ENCODE results near the gene CDC14A. TPM values are rescaled to one million over a fixed set of nuclear protein-coding genes. Genes with fewer than 3 reads are reported as not detected.

The CDC14A gene
- polyA plus RNA-seq, 1 experiment = 2.8 TPM

- Histone ChIP-seq H3K4me3 (ENCODE audit: low read depth, low read length) (no peak overlapping the region), H3K27me3 (ENCODE audit: control insufficient read depth, insufficient read depth, low read length) (no peaks in the 10 kb centered on the region), H3K27ac (ENCODE audit: low read depth, low read length) (no peak overlapping the region), H3K9me3 (ENCODE audit: control insufficient read depth, insufficient read depth, low read length) (no peaks in the 10 kb centered on the region)
- CTCF ChIA-PET = no interaction called here
- POLR2A ChIA-PET = no interaction called here
- no peak for DNase-seq (ENCODE audit: low read depth, low spot score)
- TF ChIP-seq CTCF (IDR thresholded peaks at IDR 0.05; ENCODE audit: low read depth, low read length) = no peak
Observed at GRCh38 chr1:100422065-100422464, 69.8 kb downstream of the CDC14A start.

GRCh38 chr1:100423832-100424337, 71.6 kb downstream of the CDC14A start:
- POLR2A ChIA-PET = no interaction called here
- CTCF ChIA-PET = interaction anchor here (1.5 kb wide), 1 partner anchor 12 kb away, joined by 3 read pairs; no protein-coding TSS in a partner anchor
- Histone ChIP-seq H3K27ac (ENCODE audit: low read depth, low read length) (no peak overlapping the region), H3K27me3 (ENCODE audit: control insufficient read depth, insufficient read depth, low read length) (no peaks in the 10 kb centered on the region), H3K4me3 (ENCODE audit: low read depth, low read length) (no peak overlapping the region), H3K9me3 (ENCODE audit: control insufficient read depth, insufficient read depth, low read length) (no peaks in the 10 kb centered on the region)
- DNase-seq (ENCODE audit: low read depth, low spot score) = no peak
- no peak for TF ChIP-seq CTCF (IDR thresholded peaks at IDR 0.05; ENCODE audit: low read depth, low read length)

GRCh38 chr1:100428160-100428559, 75.9 kb downstream of the CDC14A start:
- H3K4me3 ChIP-seq (ENCODE audit: low read depth, low read length) = no peak overlapping the region
- DNase-seq (ENCODE audit: low read depth, low spot score) = no peak
- H3K9me3 ChIP-seq (ENCODE audit: control insufficient read depth, insufficient read depth, low read length) = no peaks in the 10 kb centered on the region
- ChIA-PET POLR2A (no interaction called here), CTCF (no interaction called here)
- no peak overlapping the region for H3K27ac ChIP-seq (ENCODE audit: low read depth, low read length)
- H3K27me3 ChIP-seq (ENCODE audit: control insufficient read depth, insufficient read depth, low read length) = no peaks in the 10 kb centered on the region
- TF ChIP-seq CTCF (IDR thresholded peaks at IDR 0.05; ENCODE audit: low read depth, low read length) = no peak

GRCh38 chr1:100430325-100430756, 78.0 kb downstream of the CDC14A start:
- Histone ChIP-seq H3K27me3 (ENCODE audit: control insufficient read depth, insufficient read depth, low read length) (no peaks in the 10 kb centered on the region), H3K27ac (ENCODE audit: low read depth, low read length) (no peak overlapping the region), H3K9me3 (ENCODE audit: control insufficient read depth, insufficient read depth, low read length) (no peaks in the 10 kb centered on the region), H3K4me3 (ENCODE audit: low read depth, low read length) (no peak overlapping the region)
- ChIA-PET POLR2A (no interaction called here), CTCF (interaction anchor here (1.0 to 2.6 kb wide), 2 partner anchors 26 to 438 kb away, joined by 3 to 9 read pairs; no protein-coding TSS in a partner anchor)
- no peak for DNase-seq (ENCODE audit: low read depth, low spot score)
- TF ChIP-seq CTCF (IDR thresholded peaks at IDR 0.05; ENCODE audit: low read depth, low read length) = no peak

GRCh38 chr1:100431954-100432353, 79.6 kb downstream of the CDC14A start:
- CTCF ChIA-PET = interaction anchor here (1.5 to 2.4 kb wide), 2 partner anchors 24 to 31 kb away, joined by 4 to 10 read pairs; no protein-coding TSS in a partner anchor
- DNase-seq (ENCODE audit: low read depth, low spot score) = no peak
- TF ChIP-seq CTCF (IDR thresholded peaks at IDR 0.05; ENCODE audit: low read depth, low read length) = no peak
- POLR2A ChIA-PET = no interaction called here
- H3K4me3 ChIP-seq (ENCODE audit: low read depth, low read length) = no peak overlapping the region
- H3K9me3 ChIP-seq (ENCODE audit: control insufficient read depth, insufficient read depth, low read length) = no peaks in the 10 kb centered on the region
- H3K27ac ChIP-seq (ENCODE audit: low read depth, low read length) = no peak overlapping the region
- H3K27me3 ChIP-seq (ENCODE audit: control insufficient read depth, insufficient read depth, low read length) = no peaks in the 10 kb centered on the region
